ENCODE data around the gene NTRK2. TPM values are rescaled to one million over a fixed set of nuclear protein-coding genes. Genes with fewer than 3 reads are reported as not detected.

The NTRK2 gene
- total and polyA plus RNA-seq, 4 donors: 0.26 to 1.4 (median 0.56) TPM

DNA sequence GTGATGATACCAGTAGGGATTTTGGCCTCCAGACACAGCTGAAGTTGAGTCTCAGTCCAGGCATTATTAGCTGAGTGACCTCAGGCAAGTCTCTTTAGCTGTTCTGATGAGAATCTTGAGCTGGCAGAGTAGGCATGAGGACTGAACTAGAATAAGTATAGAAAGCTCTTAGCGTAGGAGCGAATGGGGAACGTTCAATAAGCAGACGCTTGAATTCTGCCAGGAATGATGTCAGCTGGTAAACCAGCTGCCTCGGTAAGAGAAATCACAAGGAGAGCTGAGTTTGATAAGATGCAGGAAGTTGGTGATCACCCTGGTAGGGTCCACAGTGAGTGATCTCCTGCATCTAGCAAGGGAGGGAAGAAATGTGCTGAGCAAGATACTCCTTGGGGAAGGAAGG lies 280.4 kb downstream of the NTRK2 start:
- no peak for DNase-seq (ENCODE audit: low spot score)
- TF ChIP-seq REST (IDR thresholded peaks at IDR 0.05): no peak
- no peak for TF ChIP-seq FOXA1 (IDR thresholded peaks at IDR 0.05)
- no peak for TF ChIP-seq SP1 (IDR thresholded peaks at IDR 0.05)
- TF ChIP-seq ATF3 (IDR thresholded peaks at IDR 0.05): no peak
- TF ChIP-seq EGR1 (IDR thresholded peaks at IDR 0.05; ENCODE audit: low read depth in 2 of 2): no peak
- TF ChIP-seq YY1 (IDR thresholded peaks at IDR 0.05): no peak
- TF ChIP-seq NR2F2 (IDR thresholded peaks at IDR 0.05): no peak
- TF ChIP-seq, protein P1, sequence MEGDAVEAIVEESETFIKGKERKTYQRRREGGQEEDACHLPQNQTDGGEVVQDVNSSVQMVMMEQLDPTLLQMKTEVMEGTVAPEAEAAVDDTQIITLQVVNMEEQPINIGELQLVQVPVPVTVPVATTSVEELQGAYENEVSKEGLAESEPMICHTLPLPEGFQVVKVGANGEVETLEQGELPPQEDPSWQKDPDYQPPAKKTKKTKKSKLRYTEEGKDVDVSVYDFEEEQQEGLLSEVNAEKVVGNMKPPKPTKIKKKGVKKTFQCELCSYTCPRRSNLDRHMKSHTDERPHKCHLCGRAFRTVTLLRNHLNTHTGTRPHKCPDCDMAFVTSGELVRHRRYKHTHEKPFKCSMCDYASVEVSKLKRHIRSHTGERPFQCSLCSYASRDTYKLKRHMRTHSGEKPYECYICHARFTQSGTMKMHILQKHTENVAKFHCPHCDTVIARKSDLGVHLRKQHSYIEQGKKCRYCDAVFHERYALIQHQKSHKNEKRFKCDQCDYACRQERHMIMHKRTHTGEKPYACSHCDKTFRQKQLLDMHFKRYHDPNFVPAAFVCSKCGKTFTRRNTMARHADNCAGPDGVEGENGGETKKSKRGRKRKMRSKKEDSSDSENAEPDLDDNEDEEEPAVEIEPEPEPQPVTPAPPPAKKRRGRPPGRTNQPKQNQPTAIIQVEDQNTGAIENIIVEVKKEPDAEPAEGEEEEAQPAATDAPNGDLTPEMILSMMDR (IDR thresholded peaks at IDR 0.05; ENCODE audit: low read depth, low read length, missing input control): no peak
- no peak for TF ChIP-seq MAX (IDR thresholded peaks at IDR 0.05)
- TF ChIP-seq, protein P2, sequence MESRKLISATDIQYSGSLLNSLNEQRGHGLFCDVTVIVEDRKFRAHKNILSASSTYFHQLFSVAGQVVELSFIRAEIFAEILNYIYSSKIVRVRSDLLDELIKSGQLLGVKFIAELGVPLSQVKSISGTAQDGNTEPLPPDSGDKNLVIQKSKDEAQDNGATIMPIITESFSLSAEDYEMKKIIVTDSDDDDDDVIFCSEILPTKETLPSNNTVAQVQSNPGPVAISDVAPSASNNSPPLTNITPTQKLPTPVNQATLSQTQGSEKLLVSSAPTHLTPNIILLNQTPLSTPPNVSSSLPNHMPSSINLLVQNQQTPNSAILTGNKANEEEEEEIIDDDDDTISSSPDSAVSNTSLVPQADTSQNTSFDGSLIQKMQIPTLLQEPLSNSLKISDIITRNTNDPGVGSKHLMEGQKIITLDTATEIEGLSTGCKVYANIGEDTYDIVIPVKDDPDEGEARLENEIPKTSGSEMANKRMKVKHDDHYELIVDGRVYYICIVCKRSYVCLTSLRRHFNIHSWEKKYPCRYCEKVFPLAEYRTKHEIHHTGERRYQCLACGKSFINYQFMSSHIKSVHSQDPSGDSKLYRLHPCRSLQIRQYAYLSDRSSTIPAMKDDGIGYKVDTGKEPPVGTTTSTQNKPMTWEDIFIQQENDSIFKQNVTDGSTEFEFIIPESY (IDR thresholded peaks at IDR 0.05): no peak
- TF ChIP-seq HNF4A (conservative IDR thresholded peaks at IDR 0.05): no peak
- TF ChIP-seq RXRA (IDR thresholded peaks at IDR 0.05): no peak
- TF ChIP-seq FOXA2 (IDR thresholded peaks at IDR 0.05): no peak
- H3K36me3 ChIP-seq (ENCODE audit: control insufficient read depth in 4 of 4, insufficient read depth in 3 of 4, low read depth in 1 of 4, low read length in 3 of 4): no peaks in the 10 kb centered on the region
- 85% methylated on average over 5 of the region's 5 CpGs for WGBS
- no peak overlapping the region for H3K27ac ChIP-seq (ENCODE audit: low read depth in 1 of 2, low read length in 2 of 2)
- peaks cover 0 to 7% (median 0%) of the 10 kb centered on the region in 4 donors for H3K27me3 ChIP-seq (ENCODE audit: control insufficient read depth in 4 of 4, insufficient read depth in 4 of 4, low read length in 3 of 4)
- H3K9me3 ChIP-seq (ENCODE audit: control insufficient read depth in 4 of 4, low read length in 3 of 4): no peaks in the 10 kb centered on the region
- H3K9ac ChIP-seq (ENCODE audit: low read depth in 1 of 2, low read length in 2 of 2): no peak overlapping the region
- H3K4me1 ChIP-seq (ENCODE audit: control insufficient read depth in 4 of 4, insufficient read depth in 4 of 4, low read length in 3 of 4): no peaks in the 10 kb centered on the region
- H3K4me3 ChIP-seq (ENCODE audit: low read depth in 1 of 3, low read length in 3 of 3): no peak overlapping the region

GRCh38 chr9:84950879-84951811 lies 281.6 kb downstream of the NTRK2 start:
- 75% methylated on average over 9 of the region's 9 CpGs for WGBS
- peaks cover 0 to 7% (median 0%) of the 10 kb centered on the region in 4 donors for H3K27me3 ChIP-seq (ENCODE audit: control insufficient read depth in 4 of 4, insufficient read depth in 4 of 4, low read length in 3 of 4)
- no peaks in the 10 kb centered on the region for H3K4me1 ChIP-seq (ENCODE audit: control insufficient read depth in 4 of 4, insufficient read depth in 4 of 4, low read length in 3 of 4)
- no peak overlapping the region for H3K4me3 ChIP-seq (ENCODE audit: low read depth in 1 of 3, low read length in 3 of 3)
- H3K36me3 ChIP-seq (ENCODE audit: control insufficient read depth in 4 of 4, insufficient read depth in 3 of 4, low read depth in 1 of 4, low read length in 3 of 4): no peaks in the 10 kb centered on the region
- no peaks in the 10 kb centered on the region for H3K9me3 ChIP-seq (ENCODE audit: control insufficient read depth in 4 of 4, low read length in 3 of 4)
- no peak overlapping the region for H3K9ac ChIP-seq (ENCODE audit: low read depth in 1 of 2, low read length in 2 of 2)
- DNase-seq (ENCODE audit: low spot score): no peak
- H3K27ac ChIP-seq (ENCODE audit: low read depth in 1 of 2, low read length in 2 of 2): no peak overlapping the region
- no peak for TF ChIP-seq MAX (IDR thresholded peaks at IDR 0.05)
- no peak for TF ChIP-seq RAD21 (IDR thresholded peaks at IDR 0.05)
- TF ChIP-seq HNF4A (conservative IDR thresholded peaks at IDR 0.05): no peak
- no peak for TF ChIP-seq RXRA (IDR thresholded peaks at IDR 0.05)
- no peak for TF ChIP-seq SP1 (IDR thresholded peaks at IDR 0.05)
- TF ChIP-seq NR2F2 (IDR thresholded peaks at IDR 0.05): no peak
- no peak for TF ChIP-seq FOXA2 (IDR thresholded peaks at IDR 0.05)
- TF ChIP-seq FOXA1 (IDR thresholded peaks at IDR 0.05): no peak
- TF ChIP-seq, protein P2 (IDR thresholded peaks at IDR 0.05): no peak
- no peak for TF ChIP-seq EGR1 (IDR thresholded peaks at IDR 0.05; ENCODE audit: low read depth in 2 of 2)
- TF ChIP-seq REST (IDR thresholded peaks at IDR 0.05): no peak
